Neural progenitor cell (in vitro differentiated cells): ENCODE measurements around the gene SENP1. TPM values are rescaled to one million over a fixed set of nuclear protein-coding genes. Genes with fewer than 3 reads are reported as not detected.

Source experiments
- DNase-seq: peaks from one replicate; pipeline ENCODE4 v3.0.0-alpha.2; 2016; ENCODE audit warnings: low spot score
- H2AFZ ChIP-seq: fragments of 200-600 bp; sonication (generic); replicated peaks from 2 replicates; pipeline ENCODE4 v1.6.1; 2016; ENCODE audit warnings: antibody characterized with exemption
- H3F3A ChIP-seq: fragments of 200-600 bp; sonication (generic); 2 replicates; pipeline ENCODE4 v1.6.1; 2016; ENCODE audit warnings: antibody characterized with exemption, low read depth
- H3K27ac ChIP-seq: fragments of 200-600 bp; sonication (generic); 2 replicates; pipeline ENCODE4 v1.5.1; 2016; ENCODE audit warnings: mild to moderate bottlenecking
- H3K27me3 ChIP-seq: fragments of 200-600 bp; sonication (generic); 2 replicates; pipeline ENCODE4 v1.6.1; 2016; ENCODE audit warnings: mild to moderate bottlenecking, moderate library complexity
- H3K36me3 ChIP-seq: fragments of 200-600 bp; sonication (generic); 2 replicates; pipeline ENCODE4 v1.5.1; 2016
- H3K4me1 ChIP-seq: fragments of 200-600 bp; sonication (generic); 2 replicates; pipeline ENCODE4 v1.6.1; 2016; ENCODE audit warnings: mixed run types
- H3K4me2 ChIP-seq: fragments of 200-600 bp; sonication (generic); 2 replicates; pipeline ENCODE4 v1.6.1; 2016
- H3K4me3 ChIP-seq: fragments of 200-600 bp; sonication (generic); 2 replicates; pipeline ENCODE4 v1.5.1; 2016
- H3K79me2 ChIP-seq: fragments of 200-600 bp; sonication (generic); 2 replicates; pipeline ENCODE4 v1.6.1; 2016; ENCODE audit warnings: low read depth
- H3K9ac ChIP-seq: fragments of 200-600 bp; sonication (generic); 2 replicates; pipeline ENCODE4 v1.6.1; 2016
- H3K9me3 ChIP-seq: fragments of 200-600 bp; sonication (generic); 2 replicates; pipeline ENCODE4 v1.5.1; 2016; ENCODE audit warnings: low read depth
- H4K20me1 ChIP-seq: fragments of 200-600 bp; sonication (generic); 2 replicates; pipeline ENCODE4 v1.6.1; 2016; ENCODE audit warnings: low read depth
- H3K27ac Mint-ChIP-seq: 3 replicates; pipeline ENCODE4 v1.8.0; 2021; ENCODE audit warnings: mixed read lengths
- H3K27me3 Mint-ChIP-seq: 2 replicates; pipeline ENCODE4 v1.8.0; 2022; ENCODE audit warnings: low read depth, mild to moderate bottlenecking, inconsistent platforms, moderate library complexity, mixed read lengths; ENCODE audit not compliant: insufficient read depth
- H3K36me3 Mint-ChIP-seq: 3 replicates; pipeline ENCODE4 v1.8.0; 2021; ENCODE audit warnings: mixed read lengths
- H3K4me1 Mint-ChIP-seq: 3 replicates; pipeline ENCODE4 v1.8.0; 2021; ENCODE audit warnings: mixed read lengths
- H3K4me3 Mint-ChIP-seq: 3 replicates; pipeline ENCODE4 v1.8.0; 2021; ENCODE audit warnings: mild to moderate bottlenecking, moderate library complexity, mixed read lengths
- H3K9me3 Mint-ChIP-seq: 3 replicates; pipeline ENCODE4 v1.8.0; 2020; ENCODE audit warnings: mixed read lengths
- CTCF ChIP-seq: fragments of 200-600 bp; sonication (generic); IDR thresholded peaks from 2 replicates; pipeline ENCODE4 v1.5.1; 2017; ENCODE audit warnings: antibody characterized with exemption, mild to moderate bottlenecking
- EZH2 ChIP-seq: fragments of 200-600 bp; sonication (generic); IDR thresholded peaks from 2 replicates; pipeline ENCODE4 v1.6.1; 2017; ENCODE audit warnings: antibody characterized with exemption, mild to moderate bottlenecking, moderate library complexity
- EZH2phosphoT487 ChIP-seq: fragments of 200-600 bp; sonication (generic); IDR thresholded peaks from 2 replicates; pipeline ENCODE4 v1.6.1; 2017; ENCODE audit warnings: antibody characterized with exemption
- total RNA-seq: library from RNA; depleted of rRNA; stranded (reverse); fragments of >200 nt; gene quantifications from 2 replicates; pipeline ENCODE4 v1.2.3, GENCODE V29; 2015; ENCODE audit warnings: low replicate concordance

Gene SENP1
- total RNA-seq, 1 donor from 2014 or later: 89.9 TPM

GRCh38 chr12:48132826-48133225, 26.9 kb upstream of the SENP1 start:
- H3K27me3 ChIP-seq: no peaks in the 10 kb centered on the region
- no peaks in the 10 kb centered on the region for H3K9me3 ChIP-seq
- H3K36me3 ChIP-seq: peaks cover 4% of the 10 kb centered on the region
- TF ChIP-seq EZH2: no peak
- TF ChIP-seq EZH2phosphoT487: no peak
- TF ChIP-seq CTCF: no peak
- Mint-ChIP-seq H3K27ac (no peak overlapping the region), H3K36me3 (peaks cover 43% of the 10 kb centered on the region), H3K4me1 (no peaks in the 10 kb centered on the region), H3K27me3 (no peaks in the 10 kb centered on the region), H3K4me3 (no peak overlapping the region), H3K9me3 (no peaks in the 10 kb centered on the region)
- no peak overlapping the region for H2AFZ ChIP-seq
- H3K79me2 ChIP-seq: no peaks in the 10 kb centered on the region
- H3K4me2 ChIP-seq: no peak overlapping the region
- no peaks in the 10 kb centered on the region for H3F3A ChIP-seq
- peaks cover 15% of the 10 kb centered on the region for H4K20me1 ChIP-seq
- no peak overlapping the region for H3K4me3 ChIP-seq
- DNase-seq: no peak
- no peaks in the 10 kb centered on the region for H3K4me1 ChIP-seq
- H3K27ac ChIP-seq: no peak overlapping the region
- H3K9ac ChIP-seq: no peak overlapping the region

GRCh38 chr12:48131517-48131916, 25.6 kb upstream of the SENP1 start:
- no peaks in the 10 kb centered on the region for H3K9me3 Mint-ChIP-seq
- no peak overlapping the region for H3K4me3 Mint-ChIP-seq
- Histone ChIP-seq H3K36me3 (peaks cover 4% of the 10 kb centered on the region), H3K4me2 (no peak overlapping the region), H3K27ac (no peak overlapping the region), H3F3A (no peaks in the 10 kb centered on the region), H3K4me1 (no peaks in the 10 kb centered on the region), H3K9me3 (no peaks in the 10 kb centered on the region), H3K4me3 (no peak overlapping the region), H2AFZ (no peak overlapping the region), H3K9ac (no peak overlapping the region), H3K27me3 (no peaks in the 10 kb centered on the region), H3K79me2 (peaks cover 1% of the 10 kb centered on the region), H4K20me1 (peaks cover 17% of the 10 kb centered on the region)
- peaks cover 52% of the 10 kb centered on the region for H3K36me3 Mint-ChIP-seq
- no peak for TF ChIP-seq EZH2phosphoT487
- no peak for TF ChIP-seq CTCF
- TF ChIP-seq EZH2: no peak
- DNase-seq: no peak
- H3K27me3 Mint-ChIP-seq: no peaks in the 10 kb centered on the region
- no peaks in the 10 kb centered on the region for H3K4me1 Mint-ChIP-seq
- no peak overlapping the region for H3K27ac Mint-ChIP-seq

GRCh38 chr12:48129376-48129775, 23.5 kb upstream of the SENP1 start:
- H3K36me3 Mint-ChIP-seq: peaks cover 58% of the 10 kb centered on the region
- no peaks in the 10 kb centered on the region for H3F3A ChIP-seq
- H3K4me3 ChIP-seq: no peak overlapping the region
- no peaks in the 10 kb centered on the region for H3K9me3 Mint-ChIP-seq
- DNase-seq: no peak
- no peaks in the 10 kb centered on the region for H3K4me1 Mint-ChIP-seq
- no peak overlapping the region for H2AFZ ChIP-seq
- H3K4me3 Mint-ChIP-seq: no peak overlapping the region
- no peak overlapping the region for H3K4me2 ChIP-seq
- H4K20me1 ChIP-seq: peaks cover 24% of the 10 kb centered on the region
- H3K36me3 ChIP-seq: no peaks in the 10 kb centered on the region
- H3K79me2 ChIP-seq: peaks cover 11% of the 10 kb centered on the region
- no peaks in the 10 kb centered on the region for H3K9me3 ChIP-seq
- no peaks in the 10 kb centered on the region for H3K27me3 Mint-ChIP-seq
- H3K4me1 ChIP-seq: no peaks in the 10 kb centered on the region
- H3K9ac ChIP-seq: no peak overlapping the region
- no peak overlapping the region for H3K27ac Mint-ChIP-seq
- H3K27me3 ChIP-seq: no peaks in the 10 kb centered on the region
- H3K27ac ChIP-seq: no peak overlapping the region
- TF ChIP-seq EZH2phosphoT487 (no peak), EZH2 (no peak), CTCF (no peak)

- H3K27me3 ChIP-seq: no peaks in the 10 kb centered on the region
- H3K4me1 ChIP-seq: no peaks in the 10 kb centered on the region
- H3K9me3 ChIP-seq: no peaks in the 10 kb centered on the region
- H4K20me1 ChIP-seq: peaks cover 24% of the 10 kb centered on the region
- DNase-seq: no peak
- no peaks in the 10 kb centered on the region for H3K4me1 Mint-ChIP-seq
- no peaks in the 10 kb centered on the region for H3F3A ChIP-seq
- H3K79me2 ChIP-seq: peaks cover 13% of the 10 kb centered on the region
- no peaks in the 10 kb centered on the region for H3K27me3 Mint-ChIP-seq
- H3K4me3 Mint-ChIP-seq: no peak overlapping the region
- H3K4me2 ChIP-seq: no peak overlapping the region
- TF ChIP-seq EZH2: no peak
- TF ChIP-seq CTCF: no peak
- no peak for TF ChIP-seq EZH2phosphoT487
- no peak overlapping the region for H3K27ac Mint-ChIP-seq
- H3K4me3 ChIP-seq: no peak overlapping the region
- H3K9me3 Mint-ChIP-seq: no peaks in the 10 kb centered on the region
- no peak overlapping the region for H2AFZ ChIP-seq
- peaks cover 2% of the 10 kb centered on the region for H3K36me3 ChIP-seq
- peaks cover 57% of the 10 kb centered on the region for H3K36me3 Mint-ChIP-seq
- H3K9ac ChIP-seq: no peak overlapping the region
- H3K27ac ChIP-seq: no peak overlapping the region
These were observed 22.9 kb upstream of the SENP1 start for GRCh38 chr12:48128800-48129199.
